Activated CD4-positive, alpha-beta T cell treated with anti-CD3 and anti-CD28 coated beads, Interleukin-2, amount 10 ng/mL, durations not matched to agents 7 days and 5 days (primary cell): ENCODE measurements around the gene EXOC2. TPM values are rescaled to one million over a fixed set of nuclear protein-coding genes. Genes with fewer than 3 reads are reported as not detected.
"Not testable (repeated sequence)": the region's sequence is repeated elsewhere in the genome, so short reads cannot be mapped to it uniquely, and the experiment has no call there.

Source experiments
- CTCF ChIA-PET: fragments of 350-600 bp; sonication (Branson Sonifier 250); formaldehyde crosslinking; loops from one replicate; lab custom pipeline; 2021; ENCODE audit warnings: antibody characterized with exemption; lab: Charles Lee
- POLR2A ChIA-PET: fragments of 350-600 bp; sonication (Branson Sonifier 250); formaldehyde crosslinking; loops from one replicate; lab custom pipeline; 2021; ENCODE audit warnings: antibody characterized with exemption; lab: Charles Lee
- DNase-seq: peaks from one replicate; pipeline ENCODE4 v3.0.0-alpha.2; 2020
- H3K27ac Mint-ChIP-seq: one replicate; pipeline ENCODE4 v1.8.0; 2021; ENCODE audit warnings: mild to moderate bottlenecking, moderate library complexity, mixed read lengths
- H3K27me3 Mint-ChIP-seq: one replicate; pipeline ENCODE4 v1.8.0; 2021; ENCODE audit warnings: mixed read lengths
- H3K36me3 Mint-ChIP-seq: one replicate; pipeline ENCODE4 v1.8.0; 2021; ENCODE audit warnings: low read depth, mixed read lengths
- H3K4me1 Mint-ChIP-seq: one replicate; pipeline ENCODE4 v1.8.0; 2021; ENCODE audit warnings: mixed read lengths
- H3K4me3 Mint-ChIP-seq: one replicate; pipeline ENCODE4 v1.8.0; 2021; ENCODE audit warnings: mild to moderate bottlenecking, moderate library complexity, mixed read lengths
- H3K9me3 Mint-ChIP-seq: one replicate; pipeline ENCODE4 v1.8.0; 2021; ENCODE audit warnings: mixed read lengths
- total RNA-seq, 2 experiments: library from RNA; stranded (reverse); gene quantifications; one replicate each; pipeline ENCODE4 v1.2.3, GENCODE V29; 2021

Gene EXOC2
- total RNA-seq, 2 experiments from 2014 or later = 42.7 to 43.6 TPM

DNA sequence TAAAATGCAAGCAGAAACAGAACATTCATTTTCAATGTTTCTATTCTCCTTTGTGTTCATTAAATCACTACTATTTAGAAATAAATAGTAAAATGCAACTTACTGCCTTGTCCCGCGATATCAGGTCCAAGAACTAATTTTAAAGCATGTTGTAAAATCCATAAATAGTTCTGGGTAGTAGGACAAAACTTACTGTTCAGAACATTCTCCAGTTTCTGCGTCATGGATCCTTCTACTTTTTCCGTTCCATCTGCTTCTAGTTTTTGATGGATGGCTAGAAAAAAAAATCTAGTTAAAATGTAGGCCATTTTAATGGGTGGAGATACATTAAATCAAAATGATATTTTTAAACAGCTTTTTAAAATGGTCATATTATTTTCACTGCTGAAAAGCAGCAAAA is 83.0 kb downstream of the EXOC2 start:
- Mint-ChIP-seq H3K27me3 (no peaks in the 10 kb centered on the region), H3K9me3 (peaks cover 3% of the 10 kb centered on the region), H3K36me3 (peaks cover 38% of the 10 kb centered on the region), H3K4me3 (no peak overlapping the region), H3K27ac (no peak overlapping the region), H3K4me1 (peaks cover 10% of the 10 kb centered on the region)
- ChIA-PET CTCF (no interaction called here), POLR2A (no interaction called here)
- no peak for DNase-seq

DNA sequence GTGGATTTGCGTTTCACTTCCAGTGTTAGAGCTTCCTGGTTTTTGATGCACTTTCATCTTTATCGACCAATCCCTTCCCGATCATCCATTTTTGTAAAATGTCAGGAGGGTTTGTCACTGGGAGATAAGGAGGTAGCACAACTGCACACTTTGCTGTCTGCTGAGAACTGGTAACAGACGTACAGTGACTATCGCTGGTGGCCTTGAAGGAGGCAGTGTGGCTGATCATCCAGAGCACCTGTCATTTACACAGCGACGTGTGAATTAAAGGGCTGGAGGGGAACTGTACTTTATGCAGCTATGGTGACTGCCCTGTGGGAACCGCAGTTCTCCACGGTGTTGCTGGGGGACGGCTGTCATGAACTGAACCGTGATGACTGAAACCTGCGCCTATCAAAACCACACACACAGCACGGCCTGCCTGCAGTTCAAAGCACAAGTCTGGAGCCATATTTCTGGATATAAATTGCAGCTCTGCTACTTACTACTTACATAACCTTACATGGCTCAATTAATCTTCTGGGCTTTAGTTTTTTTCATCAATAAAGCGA is 86.0 kb downstream of the EXOC2 start:
- H3K9me3 Mint-ChIP-seq = peaks cover 3% of the 10 kb centered on the region
- H3K4me3 Mint-ChIP-seq = no peak overlapping the region
- no peak for DNase-seq
- H3K27ac Mint-ChIP-seq = no peak overlapping the region
- POLR2A ChIA-PET = no interaction called here
- peaks cover 39% of the 10 kb centered on the region for H3K36me3 Mint-ChIP-seq
- peaks cover 10% of the 10 kb centered on the region for H3K4me1 Mint-ChIP-seq
- CTCF ChIA-PET = interaction anchor here (0.6 to 1.4 kb wide), 3 partner anchors 12 to 206 kb away, joined by 3 to 5 read pairs (median 4); no protein-coding TSS in a partner anchor
- H3K27me3 Mint-ChIP-seq = no peaks in the 10 kb centered on the region

DNA sequence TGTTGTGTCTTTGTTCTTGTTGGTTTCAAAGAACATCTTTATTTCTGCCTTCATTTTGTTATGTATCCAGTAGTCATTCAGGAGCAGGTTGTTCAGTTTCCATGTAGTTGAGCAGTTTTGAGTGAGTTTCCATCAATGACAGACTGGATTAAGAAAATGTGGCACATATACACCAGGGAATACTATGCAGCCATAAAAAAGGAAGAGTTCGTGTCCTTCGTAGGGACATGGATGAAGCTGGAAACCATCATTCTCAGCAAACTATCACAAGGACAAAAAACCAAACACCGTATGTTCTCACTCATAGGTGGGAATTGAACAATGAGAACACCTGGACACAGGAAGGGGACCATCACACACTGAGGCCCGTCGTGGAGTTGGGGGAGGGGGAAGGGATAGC is 87.0 kb downstream of the EXOC2 start:
- CTCF ChIA-PET = interaction anchor here (1.2 kb wide), 1 partner anchor 207 kb away, joined by 4 read pairs; no protein-coding TSS in a partner anchor
- POLR2A ChIA-PET, H3K27me3 Mint-ChIP-seq, H3K9me3 Mint-ChIP-seq, H3K27ac Mint-ChIP-seq, H3K4me3 Mint-ChIP-seq, DNase-seq, H3K4me1 Mint-ChIP-seq: not testable (repeated sequence)
- H3K36me3 Mint-ChIP-seq = peaks cover 39% of the 10 kb centered on the region

DNA sequence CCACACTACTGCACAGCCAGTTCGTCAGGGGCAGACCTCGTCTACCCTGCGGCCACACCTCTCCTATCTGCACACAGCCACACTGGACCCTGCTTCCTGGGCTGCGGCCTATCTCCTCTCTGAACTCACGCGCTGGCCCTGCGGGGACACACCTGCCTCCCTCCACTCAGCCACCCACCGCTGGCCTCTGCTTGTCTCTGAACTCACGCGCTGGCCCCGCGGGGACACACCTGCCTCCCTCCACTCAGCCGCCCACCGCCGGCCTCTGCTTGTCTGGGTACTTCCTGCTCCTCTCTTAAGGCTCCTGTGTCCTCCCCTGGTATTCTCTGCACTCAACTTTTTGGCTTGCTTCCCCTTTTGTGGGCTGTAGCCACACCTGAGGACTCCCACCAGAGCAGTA is 88.4 kb downstream of the EXOC2 start:
- ChIA-PET CTCF (no interaction called here), POLR2A (no interaction called here)
- H3K27ac Mint-ChIP-seq = no peak overlapping the region
- peaks cover 36% of the 10 kb centered on the region for H3K36me3 Mint-ChIP-seq
- H3K4me1 Mint-ChIP-seq = no peaks in the 10 kb centered on the region
- H3K9me3 Mint-ChIP-seq = peaks cover 3% of the 10 kb centered on the region
- DNase-seq = no peak
- no peak overlapping the region for H3K4me3 Mint-ChIP-seq
- no peaks in the 10 kb centered on the region for H3K27me3 Mint-ChIP-seq

DNA sequence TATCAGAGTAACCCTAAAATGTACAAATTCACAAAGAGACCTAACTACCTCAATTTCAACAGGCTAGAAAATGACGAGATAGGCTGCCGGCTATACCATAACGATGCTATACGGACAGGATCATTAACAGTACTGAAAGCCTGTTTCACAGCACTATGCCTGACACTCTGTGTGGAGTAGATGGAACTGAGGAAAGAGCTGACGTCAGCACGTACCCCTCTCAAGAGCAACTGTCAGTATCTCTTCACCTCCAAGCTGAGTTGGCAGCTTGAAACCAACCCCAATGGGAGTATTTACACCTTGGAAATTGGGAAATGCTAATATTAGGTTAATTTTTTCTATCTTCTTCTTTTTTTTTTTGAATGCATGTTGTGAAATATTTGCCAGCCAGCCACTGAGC is 89.7 kb downstream of the EXOC2 start:
- ChIA-PET CTCF (interaction anchor here (0.6 to 0.7 kb wide), 3 partner anchors 66 to 788 kb away, joined by 3 to 5 read pairs (median 3); no protein-coding TSS in a partner anchor), POLR2A (no interaction called here)
- H3K27ac Mint-ChIP-seq = no peak overlapping the region
- no peak overlapping the region for H3K4me3 Mint-ChIP-seq
- H3K27me3 Mint-ChIP-seq = no peaks in the 10 kb centered on the region
- peaks cover 32% of the 10 kb centered on the region for H3K36me3 Mint-ChIP-seq
- H3K9me3 Mint-ChIP-seq = peaks cover 3% of the 10 kb centered on the region
- H3K4me1 Mint-ChIP-seq = no peaks in the 10 kb centered on the region
- no peak for DNase-seq

DNA sequence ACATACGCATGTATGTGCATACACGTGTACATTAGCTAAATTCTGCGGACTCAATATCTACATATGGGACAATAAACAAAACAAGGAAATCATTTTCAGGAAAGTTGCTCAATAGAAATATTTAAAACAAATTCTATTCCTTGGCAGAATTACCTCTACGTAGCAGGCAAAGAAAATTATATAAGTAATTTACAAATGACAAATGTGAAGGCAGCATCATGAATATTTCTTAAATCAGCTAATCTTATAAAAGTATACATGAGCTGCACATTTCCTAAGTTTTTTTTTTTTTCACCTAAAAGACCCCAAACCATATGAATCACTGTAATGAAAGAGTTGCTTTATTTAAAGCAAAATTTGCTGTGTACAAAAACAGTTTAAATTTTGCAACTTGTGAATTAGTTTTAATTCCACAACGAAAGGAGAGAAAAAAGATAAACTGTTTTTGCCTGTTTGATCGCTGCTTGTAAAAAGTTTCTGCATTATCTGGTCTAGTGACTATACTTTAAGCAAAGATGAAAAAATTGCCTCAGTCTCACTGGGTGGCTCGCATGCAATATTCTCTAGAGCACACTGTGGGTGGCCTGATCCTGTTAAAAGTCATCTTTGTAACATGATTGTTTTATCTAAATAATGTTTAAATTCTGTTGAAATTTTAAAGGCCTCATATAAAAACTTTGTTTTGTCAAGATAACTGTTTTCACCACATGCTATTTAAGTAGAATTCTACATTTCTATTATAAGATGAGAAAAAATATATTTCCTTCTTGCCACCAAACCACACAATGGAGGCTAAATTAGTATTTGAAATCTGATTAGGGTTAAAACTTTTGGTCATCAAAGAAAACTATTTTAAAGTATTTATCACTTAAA is 93.1 kb downstream of the EXOC2 start:
- Mint-ChIP-seq H3K36me3 (peaks cover 17% of the 10 kb centered on the region), H3K4me1 (no peaks in the 10 kb centered on the region), H3K9me3 (no peaks in the 10 kb centered on the region), H3K27ac (no peak overlapping the region), H3K27me3 (no peaks in the 10 kb centered on the region), H3K4me3 (no peak overlapping the region)
- ChIA-PET POLR2A (no interaction called here), CTCF (no interaction called here)
- DNase-seq = no peak

DNA sequence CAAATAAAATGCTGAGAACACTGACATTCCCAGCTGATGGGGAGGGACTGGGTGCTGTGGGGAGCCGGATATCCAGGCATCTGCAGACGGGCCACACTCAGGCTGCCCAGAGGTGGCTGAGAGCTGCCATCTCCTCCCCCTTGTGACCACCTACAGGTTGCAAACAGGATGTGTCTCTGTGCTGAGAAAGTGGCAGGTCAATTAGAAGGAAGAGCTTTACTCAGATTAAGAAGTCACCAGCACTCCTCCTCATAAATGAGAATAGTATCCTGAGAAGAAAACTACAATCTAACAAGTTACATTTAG is 99.1 kb downstream of the EXOC2 start:
- Mint-ChIP-seq H3K27ac (no peak overlapping the region), H3K4me1 (peaks cover 15% of the 10 kb centered on the region)

DNA sequence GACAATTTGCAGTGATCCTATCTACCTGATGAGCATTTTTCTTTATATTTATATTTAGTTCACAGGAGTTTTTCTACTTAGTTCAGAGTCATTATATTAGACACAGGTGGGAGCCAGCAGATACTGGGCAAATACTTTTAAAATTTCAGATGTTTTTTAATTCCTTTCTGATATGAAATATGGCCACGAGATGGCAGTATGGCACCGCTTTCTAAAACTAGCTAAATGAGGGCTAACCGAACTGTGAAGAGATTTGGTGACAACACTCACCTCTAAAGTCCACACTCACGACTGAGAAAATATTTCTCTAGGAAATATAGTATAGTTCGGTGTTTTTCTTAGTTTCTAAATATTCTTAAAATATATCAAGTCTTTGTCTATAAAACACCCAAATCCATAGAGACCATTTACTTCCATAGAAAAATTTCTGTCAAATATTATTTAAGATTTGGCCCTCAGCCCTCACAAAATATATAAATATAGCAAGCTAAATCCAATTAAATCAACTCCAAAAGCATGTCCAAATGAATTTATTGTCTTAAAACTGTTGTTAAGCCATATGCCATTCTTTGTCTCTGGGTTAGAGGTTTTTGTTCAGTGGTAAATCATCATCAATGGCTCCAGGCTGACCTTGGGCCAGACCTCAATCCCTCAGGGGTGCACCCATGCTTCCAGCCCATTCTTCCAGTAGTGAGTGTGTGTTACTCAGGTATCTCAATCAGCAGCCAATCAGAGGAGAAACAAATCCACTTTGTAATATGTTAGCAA is 99.6 kb downstream of the EXOC2 start:
- POLR2A ChIA-PET = no interaction called here
- DNase-seq = peak; percentile 77
- Mint-ChIP-seq H3K27ac (no peak overlapping the region), H3K4me1 (peaks cover 15% of the 10 kb centered on the region), H3K9me3 (no peaks in the 10 kb centered on the region), H3K36me3 (peaks cover 31% of the 10 kb centered on the region), H3K27me3 (no peaks in the 10 kb centered on the region), H3K4me3 (no peak overlapping the region)
- CTCF ChIA-PET = interaction anchor here (0.6 to 3.0 kb wide), 12 partner anchors 10 to 303 kb away, joined by 3 to 22 read pairs (median 4); partner anchors contain the start of gene EXOC2

More for the DNA sequence above, 99.1 kb downstream of the EXOC2 start:
- Mint-ChIP-seq H3K36me3 (peaks cover 33% of the 10 kb centered on the region), H3K27me3 (no peaks in the 10 kb centered on the region), H3K9me3 (no peaks in the 10 kb centered on the region), H3K4me3 (no peak overlapping the region)
- CTCF ChIA-PET = interaction anchor here (1.0 to 3.0 kb wide), 7 partner anchors 8 to 302 kb away, joined by 3 to 22 read pairs (median 5); no protein-coding TSS in a partner anchor
- no peak for DNase-seq
- POLR2A ChIA-PET = no interaction called here

DNA sequence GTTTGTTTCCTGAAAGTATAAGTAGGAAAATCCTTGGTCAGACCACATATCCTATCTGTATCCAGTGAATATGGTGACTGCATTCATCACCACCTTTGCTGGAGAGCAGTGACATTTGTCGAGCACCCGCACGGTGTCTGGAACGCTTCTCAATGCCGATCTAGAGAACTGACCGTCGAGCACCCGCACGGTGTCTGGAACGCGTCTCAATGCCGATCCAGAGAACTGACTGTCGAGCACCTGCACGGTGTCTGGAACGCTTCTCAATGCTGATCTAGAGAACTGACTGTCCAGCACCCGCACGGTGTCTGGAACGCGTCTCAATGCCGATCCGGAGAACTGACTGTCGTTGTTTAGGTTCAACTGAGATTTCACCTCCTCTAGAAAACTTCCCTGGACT is 103.8 kb downstream of the EXOC2 start:
- CTCF ChIA-PET = no interaction called here
- no peaks in the 10 kb centered on the region for H3K27me3 Mint-ChIP-seq
- no peak overlapping the region for H3K27ac Mint-ChIP-seq

DNA sequence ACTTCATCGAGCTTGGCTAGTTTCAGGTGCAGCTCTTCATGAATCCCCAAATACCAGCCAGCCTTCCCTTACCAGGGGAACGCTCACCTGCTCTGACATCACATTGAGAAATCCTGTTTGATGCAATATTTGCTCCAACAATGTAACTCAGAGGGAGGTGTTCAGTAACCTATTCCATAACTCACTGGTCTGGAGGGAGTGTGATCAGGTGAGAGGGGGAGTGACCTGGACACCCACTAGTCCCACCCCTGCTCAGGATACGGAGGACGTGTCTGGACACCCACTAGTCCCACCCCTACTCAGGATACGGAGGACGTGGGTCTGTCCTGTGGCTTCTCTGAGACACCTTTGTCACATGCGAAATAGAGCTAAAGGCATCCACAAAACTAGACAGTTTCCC is 106.4 kb downstream of the EXOC2 start:
- no peak overlapping the region for H3K27ac Mint-ChIP-seq
- H3K4me1 Mint-ChIP-seq = peaks cover 24% of the 10 kb centered on the region
- peaks cover 20% of the 10 kb centered on the region for H3K36me3 Mint-ChIP-seq
- H3K9me3 Mint-ChIP-seq = no peaks in the 10 kb centered on the region
- no peak for DNase-seq
- H3K27me3 Mint-ChIP-seq = no peaks in the 10 kb centered on the region
- POLR2A ChIA-PET = no interaction called here
- CTCF ChIA-PET = interaction anchor here (1.2 kb wide), 1 partner anchor 8 kb away, joined by 3 read pairs; no protein-coding TSS in a partner anchor
- H3K4me3 Mint-ChIP-seq = no peak overlapping the region

More for the DNA sequence above, 103.8 kb downstream of the EXOC2 start:
- POLR2A ChIA-PET = no interaction called here
- Mint-ChIP-seq H3K4me1 (peaks cover 17% of the 10 kb centered on the region), H3K36me3 (peaks cover 29% of the 10 kb centered on the region), H3K4me3 (no peak overlapping the region), H3K9me3 (no peaks in the 10 kb centered on the region)
- DNase-seq = no peak

DNA sequence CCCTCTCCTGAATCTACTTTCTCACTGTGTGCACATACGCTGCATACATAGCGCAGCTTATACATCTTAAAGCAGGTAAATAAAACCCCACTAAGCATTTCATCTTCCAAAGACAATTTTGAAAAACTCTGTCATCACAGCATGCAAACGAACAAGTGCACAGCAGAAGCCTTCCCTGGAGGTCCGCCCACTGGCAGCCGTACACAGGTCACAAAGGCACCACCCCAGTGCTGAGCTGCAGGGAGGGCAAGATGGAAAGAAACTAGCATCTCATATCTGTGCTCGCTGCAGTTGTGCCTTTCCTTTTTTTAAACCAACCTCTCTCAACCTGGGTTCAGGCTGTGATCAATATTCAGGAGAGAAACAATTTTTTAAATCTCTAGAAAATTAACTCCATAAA is 109.3 kb downstream of the EXOC2 start:
- Mint-ChIP-seq H3K36me3 (peaks cover 2% of the 10 kb centered on the region), H3K4me3 (no peak overlapping the region), H3K9me3 (no peaks in the 10 kb centered on the region), H3K27me3 (no peaks in the 10 kb centered on the region), H3K27ac (no peak overlapping the region), H3K4me1 (peaks cover 21% of the 10 kb centered on the region)
- POLR2A ChIA-PET = no interaction called here
- no peak for DNase-seq
- CTCF ChIA-PET = interaction anchor here (1.0 to 2.9 kb wide), 2 partner anchors 10 to 395 kb away, joined by 3 to 22 read pairs; no protein-coding TSS in a partner anchor

DNA sequence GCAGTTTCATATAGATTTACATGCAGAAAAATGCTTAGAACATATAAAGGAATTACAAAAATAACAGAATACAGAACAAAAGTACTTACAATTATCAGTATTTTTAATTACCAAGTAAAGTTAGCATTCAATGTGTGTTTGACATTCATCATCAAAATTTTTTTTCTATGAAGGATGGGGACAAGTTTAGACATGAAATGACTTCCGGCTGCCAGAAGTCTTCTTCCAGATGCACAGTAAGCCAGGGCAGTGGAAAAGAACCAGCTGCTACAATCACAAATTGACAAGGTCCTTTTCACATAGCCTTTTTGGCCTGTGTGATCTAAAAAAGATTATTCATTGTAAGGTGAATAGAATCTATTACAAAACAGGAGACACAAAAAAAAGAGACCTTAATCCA is 109.8 kb downstream of the EXOC2 start:
- Mint-ChIP-seq H3K4me3 (no peak overlapping the region), H3K27ac (no peak overlapping the region)
- CTCF ChIA-PET = interaction anchor here (0.7 to 2.9 kb wide), 4 partner anchors 8 to 394 kb away, joined by 3 to 22 read pairs (median 3); no protein-coding TSS in a partner anchor

More for the DNA sequence above, 109.8 kb downstream of the EXOC2 start:
- H3K36me3 Mint-ChIP-seq = peaks cover 2% of the 10 kb centered on the region
- POLR2A ChIA-PET = no interaction called here
- no peaks in the 10 kb centered on the region for H3K27me3 Mint-ChIP-seq
- H3K4me1 Mint-ChIP-seq = peaks cover 25% of the 10 kb centered on the region
- no peaks in the 10 kb centered on the region for H3K9me3 Mint-ChIP-seq
- DNase-seq = no peak
